ENCODE measurements around the gene GINS2.

- TF ChIP-seq CTCF (IDR thresholded peaks at IDR 0.05) (no peak), TCF7L2 (IDR thresholded peaks at IDR 0.05; ENCODE audit: low read depth, low read length) (no peak), SIN3A (IDR thresholded peaks at IDR 0.05; ENCODE audit: borderline replicate concordance, insufficient read depth, low read depth, low read length) (no peak), POLR2AphosphoS5 (IDR thresholded peaks at IDR 0.05; ENCODE audit: low read depth, low read length) (no peak)
These were observed 6.2 kb downstream of the GINS2 start for GRCh38 chr16:85682516-85682915.
